ENCODE results near the gene KIF4B. TPM values are rescaled to one million over a fixed set of nuclear protein-coding genes. Genes with fewer than 3 reads are reported as not detected.

The KIF4B gene
- under 1 TPM in 1 of 4 donors, not detected in 3; 0.07 TPM for total RNA-seq

GRCh38 chr5:155013526-155013925 is at the start of gene KIF4B:
Gene KIF4B, plus strand, starts transcription at chr5:155013755. Its CDS starts 105 bp downstream, at chr5:155013860.
- intact Hi-C loops (cut with DNase I; ENCODE audit: low total_unique reads) = no loop called here
- no peak for TF ChIP-seq CTCF (IDR thresholded peaks at IDR 0.05)
- Histone ChIP-seq H3K36me3 (no peaks in the 10 kb centered on the region), H3K27me3 (no peaks in the 10 kb centered on the region), H3K4me3 (no peak within 1 kb of the TSS), H3K9me3 (no peaks in the 10 kb centered on the region), H3K27ac (no peak within 1 kb of the TSS), H3K4me1 (no peaks in the 10 kb centered on the region)
- no peak for DNase-seq

GRCh38 chr5:154966081-154966841 is 47.3 kb upstream of the KIF4B start:
- TF ChIP-seq POLR2A (IDR thresholded peaks at IDR 0.05) (no peak), CTCF (IDR thresholded peaks at IDR 0.05) (no peak)
- Histone ChIP-seq H3K27me3 (no peaks in the 10 kb centered on the region), H3K4me3 (no peak overlapping the region), H3K9me3 (no peaks in the 10 kb centered on the region), H3K36me3 (no peaks in the 10 kb centered on the region), H3K27ac (peak overlapping the region; percentile 14 to 47), H3K4me1 (no peaks in the 10 kb centered on the region)
- DNase-seq = no peak
- intact Hi-C loops (cut with DNase I; ENCODE audit: low total_unique reads) = no loop called here

GRCh38 chr5:154966874-154967273 is 46.7 kb upstream of the KIF4B start:
- H3K36me3 ChIP-seq = no peaks in the 10 kb centered on the region
- no peaks in the 10 kb centered on the region for H3K4me1 ChIP-seq
- DNase-seq = no peak
- TF ChIP-seq POLR2A (IDR thresholded peaks at IDR 0.05) (no peak), CTCF (IDR thresholded peaks at IDR 0.05) (no peak)
- no peak overlapping the region for H3K4me3 ChIP-seq
- H3K27ac ChIP-seq = no peak overlapping the region
- H3K27me3 ChIP-seq = no peaks in the 10 kb centered on the region
- intact Hi-C loops (cut with DNase I; ENCODE audit: low total_unique reads) = no loop called here
- no peaks in the 10 kb centered on the region for H3K9me3 ChIP-seq

GRCh38 chr5:154967421-154968024 is 46.0 kb upstream of the KIF4B start:
- Histone ChIP-seq H3K36me3 (no peaks in the 10 kb centered on the region), H3K4me3 (no peak overlapping the region), H3K27ac (no peak overlapping the region), H3K27me3 (no peaks in the 10 kb centered on the region), H3K4me1 (no peaks in the 10 kb centered on the region), H3K9me3 (no peaks in the 10 kb centered on the region)
- no peak for DNase-seq
- TF ChIP-seq CTCF (IDR thresholded peaks at IDR 0.05) (peak in 2 of 4 experiments; percentile 9 to 11), POLR2A (IDR thresholded peaks at IDR 0.05) (no peak)
- intact Hi-C loops (cut with DNase I; ENCODE audit: low total_unique reads) = no loop called here

- Histone ChIP-seq H3K27me3 (no peaks in the 10 kb centered on the region), H3K4me3 (no peak overlapping the region), H3K4me1 (no peaks in the 10 kb centered on the region), H3K9me3 (no peaks in the 10 kb centered on the region), H3K27ac (no peak overlapping the region), H3K36me3 (no peaks in the 10 kb centered on the region)
- TF ChIP-seq CTCF (IDR thresholded peaks at IDR 0.05) (no peak), POLR2A (IDR thresholded peaks at IDR 0.05) (no peak)
- intact Hi-C loops (cut with DNase I; ENCODE audit: low total_unique reads) = no loop called here
- DNase-seq = no peak
Observed at GRCh38 chr5:154968953-154969352, 44.6 kb upstream of the KIF4B start.
